Fibroblast of mammary gland (primary cell): Measurements from ENCODE around the gene CPXM2.

Source experiments
- DNase-seq: peaks from one replicate; pipeline ENCODE4 v3.0.0-alpha.2; 2010; ENCODE audit warnings: low read depth
- H3K4me3 ChIP-seq: 2 replicates; pipeline ENCODE4 v1.5.1; 2011; ENCODE audit warnings: low read depth, mild to moderate bottlenecking, low read length, moderate library complexity; ENCODE audit not compliant: control insufficient read depth
- CTCF ChIP-seq: conservative IDR thresholded peaks from 2 replicates; pipeline ENCODE4 v1.5.1; 2011; ENCODE audit warnings: low read depth, low read length, inconsistent platforms; ENCODE audit not compliant: control insufficient read depth, insufficient read depth

Gene CPXM2

DNA sequence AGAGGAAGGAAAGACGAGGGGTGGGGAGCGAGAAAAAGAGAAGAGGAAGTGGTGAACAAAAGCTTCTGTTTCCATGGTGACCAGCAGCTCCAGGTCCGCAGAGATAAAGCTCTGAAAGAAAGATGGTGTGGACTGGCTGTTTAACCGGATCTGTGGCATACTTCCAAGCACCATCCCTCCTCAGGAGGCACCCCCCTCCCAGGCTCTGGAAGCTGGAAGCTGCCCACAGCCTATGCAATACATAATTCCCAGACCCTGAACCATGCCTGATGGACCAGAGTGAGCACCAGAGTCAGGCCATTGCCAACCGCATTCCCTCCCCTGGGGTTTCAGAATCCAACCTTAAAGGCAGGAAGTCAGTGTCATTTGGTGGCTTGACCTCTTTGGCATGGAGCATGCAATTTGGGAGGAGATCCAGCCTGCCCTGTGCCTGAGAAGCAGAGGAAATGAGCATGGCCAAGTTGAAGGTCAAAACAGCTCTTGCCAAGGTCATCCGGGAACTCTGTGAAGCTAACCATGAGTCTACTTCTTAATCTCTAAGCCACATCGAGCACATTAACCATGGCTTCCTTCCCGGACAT is 22.2 kb upstream of the CPXM2 start:
- no peak overlapping the region for H3K4me3 ChIP-seq
- TF ChIP-seq CTCF = no peak
- peak; percentile 60 for DNase-seq

- TF ChIP-seq CTCF = no peak
These were observed 21.3 kb upstream of the CPXM2 start for GRCh38 chr10:123912871-123913270.

DNA sequence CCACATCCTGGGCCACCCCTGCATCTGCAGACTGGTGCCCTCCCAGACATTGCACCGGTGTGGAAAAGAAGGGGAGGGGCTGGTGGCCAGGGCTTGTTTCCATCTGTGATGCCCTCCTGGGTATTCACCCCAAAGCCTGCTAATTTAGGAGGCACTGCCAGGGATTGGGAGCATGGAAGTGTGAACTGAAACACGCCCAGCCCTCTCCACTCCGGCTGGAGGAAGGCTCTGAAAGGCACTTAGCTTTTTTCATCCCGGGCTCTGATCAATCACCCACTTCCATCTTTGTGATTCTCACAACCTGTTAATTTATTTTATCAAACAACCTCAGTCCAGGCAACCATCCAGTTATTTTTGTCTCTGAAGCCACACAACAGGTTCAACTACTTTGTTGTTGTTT is 20.9 kb upstream of the CPXM2 start:
- H3K4me3 ChIP-seq = no peak overlapping the region
- no peak for TF ChIP-seq CTCF
- no peak for DNase-seq

More at GRCh38 chr10:123912871-123913270, 21.3 kb upstream of the CPXM2 start:
- no peak overlapping the region for H3K4me3 ChIP-seq
- no peak for DNase-seq

DNA sequence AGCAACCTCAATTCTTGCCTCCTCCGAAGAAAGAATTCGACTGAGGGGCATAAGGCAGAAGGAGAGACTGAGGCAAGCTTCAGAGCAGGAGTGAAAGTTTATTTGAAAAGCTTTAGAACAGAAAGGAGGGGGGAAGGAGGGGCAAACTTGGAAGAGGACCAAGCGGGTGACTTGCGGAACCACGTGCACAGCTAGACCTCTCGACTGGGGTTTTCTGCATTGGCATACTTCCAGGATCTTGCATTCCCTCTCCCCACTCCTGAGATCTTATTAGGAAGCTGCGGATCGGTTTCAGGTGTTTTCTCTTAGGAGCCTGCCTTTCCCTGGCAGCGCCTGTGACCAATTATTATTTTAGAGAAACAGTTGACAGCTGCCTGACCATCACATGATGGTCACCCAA is 20.3 kb upstream of the CPXM2 start:
- no peak for DNase-seq
- H3K4me3 ChIP-seq = no peak overlapping the region
- TF ChIP-seq CTCF = no peak

- DNase-seq = no peak
- H3K4me3 ChIP-seq = no peak overlapping the region
- no peak for TF ChIP-seq CTCF
These were observed 18.3 kb upstream of the CPXM2 start for GRCh38 chr10:123909866-123910265.

- DNase-seq = no peak
- TF ChIP-seq CTCF = no peak
These were observed 17.8 kb upstream of the CPXM2 start for GRCh38 chr10:123909426-123909825.

GRCh38 chr10:123908379-123908778 is 16.8 kb upstream of the CPXM2 start:
- no peak for TF ChIP-seq CTCF
- no peak overlapping the region for H3K4me3 ChIP-seq
- DNase-seq = no peak

More at GRCh38 chr10:123909426-123909825, 17.8 kb upstream of the CPXM2 start:
- H3K4me3 ChIP-seq = no peak overlapping the region
